Measurements from ENCODE around the gene SECTM1. TPM values are rescaled to one million over a fixed set of nuclear protein-coding genes. Genes with fewer than 3 reads are reported as not detected.

Gene SECTM1
- total RNA-seq, 1 donor from 2014 or later: 3.7 TPM

GRCh38 chr17:82334622-82335394 is 1.2 kb upstream of the SECTM1 start:
- intact Hi-C loops (cut with micrococcal nuclease): no loop called here
- peaks cover 22% of the 10 kb centered on the region for H3K4me1 Mint-ChIP-seq (ENCODE audit: low read depth)
- peak overlapping the region; percentile 85 for H3K4me3 Mint-ChIP-seq (ENCODE audit: low read depth)
- H3K27me3 Mint-ChIP-seq (ENCODE audit: low read depth): peaks cover 10% of the 10 kb centered on the region
- H3K27ac Mint-ChIP-seq: peak overlapping the region; percentile 84
- H3K36me3 Mint-ChIP-seq (ENCODE audit: low read depth): no peaks in the 10 kb centered on the region
- no peak for DNase-seq (ENCODE audit: low spot score)
- H3K9me3 Mint-ChIP-seq: no peaks in the 10 kb centered on the region

GRCh38 chr17:82334204-82334621 is 647 bp upstream of the SECTM1 start:
- H3K4me3 Mint-ChIP-seq (ENCODE audit: low read depth): peak overlapping the region; percentile 85
- no peaks in the 10 kb centered on the region for H3K36me3 Mint-ChIP-seq (ENCODE audit: low read depth)
- peaks cover 22% of the 10 kb centered on the region for H3K4me1 Mint-ChIP-seq (ENCODE audit: low read depth)
- peaks cover 10% of the 10 kb centered on the region for H3K27me3 Mint-ChIP-seq (ENCODE audit: low read depth)
- H3K9me3 Mint-ChIP-seq: no peaks in the 10 kb centered on the region
- no peak for DNase-seq (ENCODE audit: low spot score)
- intact Hi-C loops (cut with micrococcal nuclease): no loop called here
- no peak overlapping the region for H3K27ac Mint-ChIP-seq

- intact Hi-C loops (cut with micrococcal nuclease): no loop called here
- Mint-ChIP-seq H3K27me3 (ENCODE audit: low read depth) (peaks cover 10% of the 10 kb centered on the region), H3K4me3 (ENCODE audit: low read depth) (peak overlapping the region; percentile 70), H3K9me3 (no peaks in the 10 kb centered on the region), H3K4me1 (ENCODE audit: low read depth) (peaks cover 22% of the 10 kb centered on the region), H3K36me3 (ENCODE audit: low read depth) (no peaks in the 10 kb centered on the region), H3K27ac (no peak overlapping the region)
- no peak for DNase-seq (ENCODE audit: low spot score)
Observed at GRCh38 chr17:82332669-82333278, 792 bp downstream of the SECTM1 start.

GRCh38 chr17:82331345-82331939 is 2.1 kb downstream of the SECTM1 start:
- no peak for DNase-seq (ENCODE audit: low spot score)
- Mint-ChIP-seq H3K36me3 (ENCODE audit: low read depth) (no peaks in the 10 kb centered on the region), H3K4me1 (ENCODE audit: low read depth) (peaks cover 22% of the 10 kb centered on the region), H3K9me3 (no peaks in the 10 kb centered on the region), H3K27me3 (ENCODE audit: low read depth) (peaks cover 10% of the 10 kb centered on the region), H3K4me3 (ENCODE audit: low read depth) (no peak overlapping the region), H3K27ac (no peak overlapping the region)
- intact Hi-C loops (cut with micrococcal nuclease): no loop called here

GRCh38 chr17:82330322-82331239 is 3.0 kb downstream of the SECTM1 start:
- DNase-seq (ENCODE audit: low spot score): no peak
- peaks cover 18% of the 10 kb centered on the region for H3K4me1 Mint-ChIP-seq (ENCODE audit: low read depth)
- H3K4me3 Mint-ChIP-seq (ENCODE audit: low read depth): no peak overlapping the region
- intact Hi-C loops (cut with micrococcal nuclease): no loop called here
- no peaks in the 10 kb centered on the region for H3K36me3 Mint-ChIP-seq (ENCODE audit: low read depth)
- H3K27ac Mint-ChIP-seq: no peak overlapping the region
- H3K9me3 Mint-ChIP-seq: no peaks in the 10 kb centered on the region
- H3K27me3 Mint-ChIP-seq (ENCODE audit: low read depth): peaks cover 10% of the 10 kb centered on the region

GRCh38 chr17:82329683-82330321 is 3.8 kb downstream of the SECTM1 start:
- H3K4me3 Mint-ChIP-seq (ENCODE audit: low read depth): no peak overlapping the region
- DNase-seq (ENCODE audit: low spot score): no peak
- H3K9me3 Mint-ChIP-seq: no peaks in the 10 kb centered on the region
- H3K4me1 Mint-ChIP-seq (ENCODE audit: low read depth): peaks cover 15% of the 10 kb centered on the region
- H3K27ac Mint-ChIP-seq: no peak overlapping the region
- peaks cover 8% of the 10 kb centered on the region for H3K27me3 Mint-ChIP-seq (ENCODE audit: low read depth)
- peaks cover 3% of the 10 kb centered on the region for H3K36me3 Mint-ChIP-seq (ENCODE audit: low read depth)
- intact Hi-C loops (cut with micrococcal nuclease): no loop called here

GRCh38 chr17:82328994-82329507 is 4.5 kb downstream of the SECTM1 start:
- Mint-ChIP-seq H3K36me3 (ENCODE audit: low read depth) (peaks cover 7% of the 10 kb centered on the region), H3K4me1 (ENCODE audit: low read depth) (peaks cover 18% of the 10 kb centered on the region), H3K4me3 (ENCODE audit: low read depth) (no peak overlapping the region), H3K27ac (no peak overlapping the region), H3K9me3 (no peaks in the 10 kb centered on the region), H3K27me3 (ENCODE audit: low read depth) (peaks cover 8% of the 10 kb centered on the region)
- intact Hi-C loops (cut with micrococcal nuclease): no loop called here
- no peak for DNase-seq (ENCODE audit: low spot score)

GRCh38 chr17:82328141-82328993 is 5.2 kb downstream of the SECTM1 start:
- DNase-seq (ENCODE audit: low spot score): no peak
- H3K27ac Mint-ChIP-seq: no peak overlapping the region
- no peak overlapping the region for H3K4me3 Mint-ChIP-seq (ENCODE audit: low read depth)
- H3K9me3 Mint-ChIP-seq: no peaks in the 10 kb centered on the region
- peaks cover 22% of the 10 kb centered on the region for H3K4me1 Mint-ChIP-seq (ENCODE audit: low read depth)
- intact Hi-C loops (cut with micrococcal nuclease): no loop called here
- H3K27me3 Mint-ChIP-seq (ENCODE audit: low read depth): peaks cover 8% of the 10 kb centered on the region
- peaks cover 7% of the 10 kb centered on the region for H3K36me3 Mint-ChIP-seq (ENCODE audit: low read depth)

- Mint-ChIP-seq H3K4me3 (ENCODE audit: low read depth) (no peak overlapping the region), H3K27ac (no peak overlapping the region), H3K9me3 (no peaks in the 10 kb centered on the region), H3K4me1 (ENCODE audit: low read depth) (peaks cover 19% of the 10 kb centered on the region), H3K27me3 (ENCODE audit: low read depth) (peaks cover 5% of the 10 kb centered on the region), H3K36me3 (ENCODE audit: low read depth) (peaks cover 7% of the 10 kb centered on the region)
- intact Hi-C loops (cut with micrococcal nuclease): no loop called here
- no peak for DNase-seq (ENCODE audit: low spot score)
Observed at GRCh38 chr17:82327757-82328140, 5.8 kb downstream of the SECTM1 start.

- Mint-ChIP-seq H3K4me3 (ENCODE audit: low read depth) (no peak overlapping the region), H3K27ac (no peak overlapping the region), H3K27me3 (ENCODE audit: low read depth) (peaks cover 4% of the 10 kb centered on the region), H3K36me3 (ENCODE audit: low read depth) (peaks cover 7% of the 10 kb centered on the region), H3K9me3 (no peaks in the 10 kb centered on the region), H3K4me1 (ENCODE audit: low read depth) (peaks cover 18% of the 10 kb centered on the region)
- intact Hi-C loops (cut with micrococcal nuclease): no loop called here
- DNase-seq (ENCODE audit: low spot score): no peak
Observed at GRCh38 chr17:82327289-82327688, 6.3 kb downstream of the SECTM1 start.

- no peak for DNase-seq (ENCODE audit: low spot score)
- Mint-ChIP-seq H3K36me3 (ENCODE audit: low read depth) (peaks cover 10% of the 10 kb centered on the region), H3K4me3 (ENCODE audit: low read depth) (no peak overlapping the region), H3K9me3 (no peaks in the 10 kb centered on the region), H3K27me3 (ENCODE audit: low read depth) (no peaks in the 10 kb centered on the region), H3K4me1 (ENCODE audit: low read depth) (peaks cover 28% of the 10 kb centered on the region), H3K27ac (no peak overlapping the region)
- intact Hi-C loops (cut with micrococcal nuclease): no loop called here
Observed at GRCh38 chr17:82325286-82326180, 8.0 kb downstream of the SECTM1 start.

Data from activated T-helper 2 cell treated with anti-CD3 and anti-CD28 coated beads, Interferon-gamma antibody, Interleukin-2, Interleukin-4, amounts not matched to agents 10 μg/mL and 5 μg/mL and 100 μg/mL, durations not matched to agents 14 hours and 24 hours and 36 hours (primary cell).